GM23338 (cell line): Measurements from ENCODE around the gene LAYN.

Experiments used
- CREB1 ChIP-seq: fragments of 250-450 bp; sonication (Bioruptor Pico); IDR thresholded peaks from 2 replicates; pipeline ENCODE4 v1.5.0; 2020; ENCODE audit warnings: low read depth, mild to moderate bottlenecking, moderate library complexity
- EZH2 ChIP-seq: fragments of 200-600 bp; sonication (generic); IDR thresholded peaks from one replicate; pipeline ENCODE4 v1.8.0; 2017; ENCODE audit warnings: antibody characterized with exemption, mild to moderate bottlenecking, low read depth; ENCODE audit not compliant: unreplicated experiment
- EZH2phosphoT487 ChIP-seq: fragments of 200-600 bp; sonication (generic); IDR thresholded peaks from one replicate; pipeline ENCODE4 v1.8.1; 2018; ENCODE audit warnings: antibody characterized with exemption; ENCODE audit not compliant: unreplicated experiment
- JUNB ChIP-seq: IDR thresholded peaks from one replicate; pipeline ENCODE4 v1.6.1; 2016; ENCODE audit warnings: antibody characterized with exemption; ENCODE audit not compliant: unreplicated experiment
- NANOG ChIP-seq: IDR thresholded peaks from 2 replicates; pipeline ENCODE4 v1.6.1; 2016; ENCODE audit warnings: antibody characterized with exemption, borderline replicate concordance
- POLR2AphosphoS5 ChIP-seq: IDR thresholded peaks from 2 replicates; pipeline ENCODE4 v1.6.1; 2016; ENCODE audit warnings: antibody characterized with exemption, low read depth
- STAT1 ChIP-seq: IDR thresholded peaks from one replicate; pipeline ENCODE4 v1.6.1; 2016; ENCODE audit warnings: antibody characterized with exemption; ENCODE audit not compliant: unreplicated experiment
- ZNF114 ChIP-seq: fragments of 250-450 bp; sonication (Bioruptor Pico); IDR thresholded peaks from 2 replicates; pipeline ENCODE4 v1.5.0; 2020; ENCODE audit warnings: mild to moderate bottlenecking, moderate library complexity
- ZNF331 ChIP-seq: fragments of 250-450 bp; sonication (Bioruptor Pico); IDR thresholded peaks from 2 replicates; pipeline ENCODE4 v1.5.0; 2020; ENCODE audit warnings: low read depth, mild to moderate bottlenecking, moderate library complexity
- TF ChIP-seq, protein P1 (sequence below), 2 experiments: fragments of 200-600 bp in 1 of 2; sonication (generic) in 1 of 2; conservative IDR thresholded peaks; 2 replicates each; pipeline versions ENCODE4 v1.5.1 to v1.6.1; 2016 to 2017; ENCODE audit warnings: antibody characterized with exemption in 2 of 2, low read depth in 2 of 2, mild to moderate bottlenecking in 2 of 2, moderate library complexity in 1 of 2
- TF ChIP-seq, protein P2 (sequence below): IDR thresholded peaks from one replicate; pipeline ENCODE4 v1.6.1; 2018; ENCODE audit warnings: antibody characterized with exemption; ENCODE audit not compliant: unreplicated experiment
- TF ChIP-seq, protein P3 (sequence below): fragments of 250-450 bp; sonication (Bioruptor Pico); IDR thresholded peaks from 2 replicates; pipeline ENCODE4 v1.5.0; 2020; ENCODE audit warnings: mild to moderate bottlenecking, moderate library complexity
- TF ChIP-seq, protein P4 (sequence below): IDR thresholded peaks from 2 replicates; pipeline ENCODE4 v1.6.1; 2016; ENCODE audit warnings: antibody characterized with exemption

- TF ChIP-seq, protein P1, sequence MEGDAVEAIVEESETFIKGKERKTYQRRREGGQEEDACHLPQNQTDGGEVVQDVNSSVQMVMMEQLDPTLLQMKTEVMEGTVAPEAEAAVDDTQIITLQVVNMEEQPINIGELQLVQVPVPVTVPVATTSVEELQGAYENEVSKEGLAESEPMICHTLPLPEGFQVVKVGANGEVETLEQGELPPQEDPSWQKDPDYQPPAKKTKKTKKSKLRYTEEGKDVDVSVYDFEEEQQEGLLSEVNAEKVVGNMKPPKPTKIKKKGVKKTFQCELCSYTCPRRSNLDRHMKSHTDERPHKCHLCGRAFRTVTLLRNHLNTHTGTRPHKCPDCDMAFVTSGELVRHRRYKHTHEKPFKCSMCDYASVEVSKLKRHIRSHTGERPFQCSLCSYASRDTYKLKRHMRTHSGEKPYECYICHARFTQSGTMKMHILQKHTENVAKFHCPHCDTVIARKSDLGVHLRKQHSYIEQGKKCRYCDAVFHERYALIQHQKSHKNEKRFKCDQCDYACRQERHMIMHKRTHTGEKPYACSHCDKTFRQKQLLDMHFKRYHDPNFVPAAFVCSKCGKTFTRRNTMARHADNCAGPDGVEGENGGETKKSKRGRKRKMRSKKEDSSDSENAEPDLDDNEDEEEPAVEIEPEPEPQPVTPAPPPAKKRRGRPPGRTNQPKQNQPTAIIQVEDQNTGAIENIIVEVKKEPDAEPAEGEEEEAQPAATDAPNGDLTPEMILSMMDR (conservative IDR thresholded peaks at IDR 0.05; ENCODE audit: low read depth in 2 of 2): no peak
- TF ChIP-seq, protein P2, sequence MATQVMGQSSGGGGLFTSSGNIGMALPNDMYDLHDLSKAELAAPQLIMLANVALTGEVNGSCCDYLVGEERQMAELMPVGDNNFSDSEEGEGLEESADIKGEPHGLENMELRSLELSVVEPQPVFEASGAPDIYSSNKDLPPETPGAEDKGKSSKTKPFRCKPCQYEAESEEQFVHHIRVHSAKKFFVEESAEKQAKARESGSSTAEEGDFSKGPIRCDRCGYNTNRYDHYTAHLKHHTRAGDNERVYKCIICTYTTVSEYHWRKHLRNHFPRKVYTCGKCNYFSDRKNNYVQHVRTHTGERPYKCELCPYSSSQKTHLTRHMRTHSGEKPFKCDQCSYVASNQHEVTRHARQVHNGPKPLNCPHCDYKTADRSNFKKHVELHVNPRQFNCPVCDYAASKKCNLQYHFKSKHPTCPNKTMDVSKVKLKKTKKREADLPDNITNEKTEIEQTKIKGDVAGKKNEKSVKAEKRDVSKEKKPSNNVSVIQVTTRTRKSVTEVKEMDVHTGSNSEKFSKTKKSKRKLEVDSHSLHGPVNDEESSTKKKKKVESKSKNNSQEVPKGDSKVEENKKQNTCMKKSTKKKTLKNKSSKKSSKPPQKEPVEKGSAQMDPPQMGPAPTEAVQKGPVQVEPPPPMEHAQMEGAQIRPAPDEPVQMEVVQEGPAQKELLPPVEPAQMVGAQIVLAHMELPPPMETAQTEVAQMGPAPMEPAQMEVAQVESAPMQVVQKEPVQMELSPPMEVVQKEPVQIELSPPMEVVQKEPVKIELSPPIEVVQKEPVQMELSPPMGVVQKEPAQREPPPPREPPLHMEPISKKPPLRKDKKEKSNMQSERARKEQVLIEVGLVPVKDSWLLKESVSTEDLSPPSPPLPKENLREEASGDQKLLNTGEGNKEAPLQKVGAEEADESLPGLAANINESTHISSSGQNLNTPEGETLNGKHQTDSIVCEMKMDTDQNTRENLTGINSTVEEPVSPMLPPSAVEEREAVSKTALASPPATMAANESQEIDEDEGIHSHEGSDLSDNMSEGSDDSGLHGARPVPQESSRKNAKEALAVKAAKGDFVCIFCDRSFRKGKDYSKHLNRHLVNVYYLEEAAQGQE: no peak
- TF ChIP-seq EZH2 (no peak), CREB1 (CRISPR knock-in tag) (no peak), POLR2AphosphoS5 (no peak), EZH2phosphoT487 (no peak), JUNB (no peak), ZNF114 (CRISPR knock-in tag) (no peak), NANOG (no peak), STAT1 (no peak), ZNF331 (CRISPR knock-in tag) (no peak)
- TF ChIP-seq, protein P3, sequence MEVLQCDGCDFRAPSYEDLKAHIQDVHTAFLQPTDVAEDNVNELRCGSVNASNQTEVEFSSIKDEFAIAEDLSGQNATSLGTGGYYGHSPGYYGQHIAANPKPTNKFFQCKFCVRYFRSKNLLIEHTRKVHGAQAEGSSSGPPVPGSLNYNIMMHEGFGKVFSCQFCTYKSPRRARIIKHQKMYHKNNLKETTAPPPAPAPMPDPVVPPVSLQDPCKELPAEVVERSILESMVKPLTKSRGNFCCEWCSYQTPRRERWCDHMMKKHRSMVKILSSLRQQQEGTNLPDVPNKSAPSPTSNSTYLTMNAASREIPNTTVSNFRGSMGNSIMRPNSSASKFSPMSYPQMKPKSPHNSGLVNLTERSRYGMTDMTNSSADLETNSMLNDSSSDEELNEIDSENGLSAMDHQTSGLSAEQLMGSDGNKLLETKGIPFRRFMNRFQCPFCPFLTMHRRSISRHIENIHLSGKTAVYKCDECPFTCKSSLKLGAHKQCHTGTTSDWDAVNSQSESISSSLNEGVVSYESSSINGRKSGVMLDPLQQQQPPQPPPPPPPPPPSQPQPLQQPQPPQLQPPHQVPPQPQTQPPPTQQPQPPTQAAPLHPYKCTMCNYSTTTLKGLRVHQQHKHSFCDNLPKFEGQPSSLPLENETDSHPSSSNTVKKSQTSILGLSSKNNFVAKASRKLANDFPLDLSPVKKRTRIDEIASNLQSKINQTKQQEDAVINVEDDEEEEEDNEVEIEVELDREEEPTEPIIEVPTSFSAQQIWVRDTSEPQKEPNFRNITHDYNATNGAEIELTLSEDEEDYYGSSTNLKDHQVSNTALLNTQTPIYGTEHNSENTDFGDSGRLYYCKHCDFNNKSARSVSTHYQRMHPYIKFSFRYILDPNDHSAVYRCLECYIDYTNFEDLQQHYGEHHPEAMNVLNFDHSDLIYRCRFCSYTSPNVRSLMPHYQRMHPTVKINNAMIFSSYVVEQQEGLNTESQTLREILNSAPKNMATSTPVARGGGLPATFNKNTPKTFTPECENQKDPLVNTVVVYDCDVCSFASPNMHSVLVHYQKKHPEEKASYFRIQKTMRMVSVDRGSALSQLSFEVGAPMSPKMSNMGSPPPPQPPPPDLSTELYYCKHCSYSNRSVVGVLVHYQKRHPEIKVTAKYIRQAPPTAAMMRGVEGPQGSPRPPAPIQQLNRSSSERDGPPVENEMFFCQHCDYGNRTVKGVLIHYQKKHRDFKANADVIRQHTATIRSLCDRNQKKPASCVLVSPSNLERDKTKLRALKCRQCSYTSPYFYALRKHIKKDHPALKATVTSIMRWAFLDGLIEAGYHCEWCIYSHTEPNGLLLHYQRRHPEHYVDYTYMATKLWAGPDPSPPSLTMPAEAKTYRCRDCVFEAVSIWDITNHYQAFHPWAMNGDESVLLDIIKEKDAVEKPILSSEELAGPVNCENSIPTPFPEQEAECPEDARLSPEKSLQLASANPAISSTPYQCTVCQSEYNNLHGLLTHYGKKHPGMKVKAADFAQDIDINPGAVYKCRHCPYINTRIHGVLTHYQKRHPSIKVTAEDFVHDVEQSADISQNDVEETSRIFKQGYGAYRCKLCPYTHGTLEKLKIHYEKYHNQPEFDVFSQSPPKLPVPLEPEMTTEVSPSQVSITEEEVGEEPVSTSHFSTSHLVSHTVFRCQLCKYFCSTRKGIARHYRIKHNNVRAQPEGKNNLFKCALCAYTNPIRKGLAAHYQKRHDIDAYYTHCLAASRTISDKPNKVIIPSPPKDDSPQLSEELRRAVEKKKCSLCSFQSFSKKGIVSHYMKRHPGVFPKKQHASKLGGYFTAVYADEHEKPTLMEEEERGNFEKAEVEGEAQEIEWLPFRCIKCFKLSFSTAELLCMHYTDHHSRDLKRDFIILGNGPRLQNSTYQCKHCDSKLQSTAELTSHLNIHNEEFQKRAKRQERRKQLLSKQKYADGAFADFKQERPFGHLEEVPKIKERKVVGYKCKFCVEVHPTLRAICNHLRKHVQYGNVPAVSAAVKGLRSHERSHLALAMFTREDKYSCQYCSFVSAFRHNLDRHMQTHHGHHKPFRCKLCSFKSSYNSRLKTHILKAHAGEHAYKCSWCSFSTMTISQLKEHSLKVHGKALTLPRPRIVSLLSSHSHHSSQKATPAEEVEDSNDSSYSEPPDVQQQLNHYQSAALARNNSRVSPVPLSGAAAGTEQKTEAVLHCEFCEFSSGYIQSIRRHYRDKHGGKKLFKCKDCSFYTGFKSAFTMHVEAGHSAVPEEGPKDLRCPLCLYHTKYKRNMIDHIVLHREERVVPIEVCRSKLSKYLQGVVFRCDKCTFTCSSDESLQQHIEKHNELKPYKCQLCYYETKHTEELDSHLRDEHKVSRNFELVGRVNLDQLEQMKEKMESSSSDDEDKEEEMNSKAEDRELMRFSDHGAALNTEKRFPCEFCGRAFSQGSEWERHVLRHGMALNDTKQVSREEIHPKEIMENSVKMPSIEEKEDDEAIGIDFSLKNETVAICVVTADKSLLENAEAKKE (CRISPR knock-in tag): no peak
- TF ChIP-seq, protein P4, sequence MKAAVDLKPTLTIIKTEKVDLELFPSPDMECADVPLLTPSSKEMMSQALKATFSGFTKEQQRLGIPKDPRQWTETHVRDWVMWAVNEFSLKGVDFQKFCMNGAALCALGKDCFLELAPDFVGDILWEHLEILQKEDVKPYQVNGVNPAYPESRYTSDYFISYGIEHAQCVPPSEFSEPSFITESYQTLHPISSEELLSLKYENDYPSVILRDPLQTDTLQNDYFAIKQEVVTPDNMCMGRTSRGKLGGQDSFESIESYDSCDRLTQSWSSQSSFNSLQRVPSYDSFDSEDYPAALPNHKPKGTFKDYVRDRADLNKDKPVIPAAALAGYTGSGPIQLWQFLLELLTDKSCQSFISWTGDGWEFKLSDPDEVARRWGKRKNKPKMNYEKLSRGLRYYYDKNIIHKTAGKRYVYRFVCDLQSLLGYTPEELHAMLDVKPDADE: no peak
Measured at GRCh38 chr11:111575740-111576139, 35.2 kb downstream of the LAYN start.
